MM.1S (cell line): ENCODE results near the gene UBE2L5.

Experiments used
- DNase-seq: peaks from one replicate; pipeline ENCODE4 v3.0.0-alpha.2; 2015
- H2AFZ ChIP-seq: fragments of 300-600 bp; sonication (generic); 2 replicates; pipeline ENCODE4 v1.6.0; 2016; ENCODE audit warnings: antibody characterized with exemption, low read length
- H3F3A ChIP-seq: fragments of 300-600 bp; sonication (generic); 2 replicates; pipeline ENCODE4 v1.6.1; 2016; ENCODE audit warnings: mild to moderate bottlenecking, antibody characterized with exemption, low read length, moderate library complexity, mixed read lengths; ENCODE audit not compliant: insufficient read depth
- H3K27ac ChIP-seq: fragments of 300-600 bp; sonication (generic); 2 replicates; pipeline ENCODE4 v1.5.1; 2016; ENCODE audit warnings: mild to moderate bottlenecking, low read length
- H3K27me3 ChIP-seq: fragments of 300-600 bp; sonication (generic); replicated peaks from 2 replicates; pipeline ENCODE4 v1.6.0; 2016; ENCODE audit warnings: low read length; ENCODE audit not compliant: insufficient read depth
- H3K36me3 ChIP-seq: fragments of 300-600 bp; sonication (generic); replicated peaks from 2 replicates; pipeline ENCODE4 v1.6.1; 2016; ENCODE audit warnings: mild to moderate bottlenecking, low read length, mixed read lengths; ENCODE audit not compliant: insufficient read depth
- H3K4me1 ChIP-seq: fragments of 300-600 bp; sonication (generic); 2 replicates; pipeline ENCODE4 v1.6.1; 2016; ENCODE audit warnings: low read length, mixed read lengths
- H3K4me2 ChIP-seq: fragments of 300-600 bp; sonication (generic); 2 replicates; pipeline ENCODE4 v1.6.0; 2016; ENCODE audit warnings: low read depth, low read length
- H3K4me3 ChIP-seq: fragments of 300-600 bp; sonication (generic); 2 replicates; pipeline ENCODE4 v1.5.1; 2016; ENCODE audit warnings: low read length, mixed read lengths
- H3K79me2 ChIP-seq: fragments of 300-600 bp; sonication (generic); 2 replicates; pipeline ENCODE4 v1.6.1; 2016; ENCODE audit warnings: mixed run types, low read length, mixed read lengths
- H3K9ac ChIP-seq: fragments of 300-600 bp; sonication (generic); 2 replicates; pipeline ENCODE4 v1.6.1; 2016; ENCODE audit warnings: low read length, mixed read lengths
- H3K9me2 ChIP-seq: fragments of 300-600 bp; sonication (generic); replicated peaks from 2 replicates; pipeline ENCODE4 v1.6.1; 2016; ENCODE audit warnings: mild to moderate bottlenecking, low read length, mixed read lengths; ENCODE audit not compliant: insufficient read depth
- H3K9me3 ChIP-seq: fragments of 300-600 bp; sonication (generic); replicated peaks from 2 replicates; pipeline ENCODE4 v1.6.1; 2016; ENCODE audit warnings: mild to moderate bottlenecking, low read length, mixed read lengths; ENCODE audit not compliant: insufficient read depth
- H4K20me1 ChIP-seq: fragments of 300-600 bp; sonication (generic); 2 replicates; pipeline ENCODE4 v1.6.1; 2016; ENCODE audit warnings: mild to moderate bottlenecking, low read length, moderate library complexity, mixed read lengths; ENCODE audit not compliant: insufficient read depth
- CTCF ChIP-seq: fragments of 300-600 bp; sonication (generic); IDR thresholded peaks from 2 replicates; pipeline ENCODE4 v1.5.1; 2016; ENCODE audit warnings: antibody characterized with exemption, low read length, mixed read lengths
- EZH2 ChIP-seq: fragments of 300-600 bp; sonication (generic); optimal IDR thresholded peaks from 2 replicates; pipeline ENCODE3; 2017; ENCODE audit warnings: low read depth, mild to moderate bottlenecking, antibody characterized with exemption, low read length, mixed read lengths
- EZH2phosphoT487 ChIP-seq: fragments of 300-600 bp; sonication (generic); IDR thresholded peaks from 2 replicates; pipeline ENCODE4 v1.6.1; 2018; ENCODE audit warnings: antibody characterized with exemption, low read length

Gene UBE2L5

GRCh38 chr13:30410705-30411125 lies 11.6 kb upstream of the UBE2L5 start:
- Histone ChIP-seq H2AFZ (no peak overlapping the region), H3K27me3 (no peaks in the 10 kb centered on the region), H3K79me2 (no peaks in the 10 kb centered on the region), H3K9me3 (no peaks in the 10 kb centered on the region), H3K27ac (no peak overlapping the region), H3F3A (no peaks in the 10 kb centered on the region), H3K36me3 (no peaks in the 10 kb centered on the region), H3K4me2 (no peak overlapping the region), H3K4me3 (no peak overlapping the region), H3K9ac (no peak overlapping the region), H3K9me2 (no peaks in the 10 kb centered on the region), H3K4me1 (no peaks in the 10 kb centered on the region), H4K20me1 (no peaks in the 10 kb centered on the region)
- DNase-seq: no peak
- TF ChIP-seq EZH2 (no peak), CTCF (no peak), EZH2phosphoT487 (no peak)

- DNase-seq: no peak
- H3K27ac ChIP-seq: no peak overlapping the region
- no peaks in the 10 kb centered on the region for H3K9me2 ChIP-seq
- H3K9me3 ChIP-seq: no peaks in the 10 kb centered on the region
- H2AFZ ChIP-seq: no peak overlapping the region
- H3K36me3 ChIP-seq: no peaks in the 10 kb centered on the region
- H3K9ac ChIP-seq: no peak overlapping the region
- no peaks in the 10 kb centered on the region for H3K4me1 ChIP-seq
- H3K4me3 ChIP-seq: no peak overlapping the region
- TF ChIP-seq CTCF: no peak
- H3F3A ChIP-seq: no peaks in the 10 kb centered on the region
- H4K20me1 ChIP-seq: no peaks in the 10 kb centered on the region
- H3K4me2 ChIP-seq: no peak overlapping the region
- H3K27me3 ChIP-seq: no peaks in the 10 kb centered on the region
- H3K79me2 ChIP-seq: no peaks in the 10 kb centered on the region
Observed at GRCh38 chr13:30412346-30412745, 9.9 kb upstream of the UBE2L5 start.

- no peak for DNase-seq
- Histone ChIP-seq H3K27me3 (no peaks in the 10 kb centered on the region), H4K20me1 (no peaks in the 10 kb centered on the region), H3K9me3 (no peaks in the 10 kb centered on the region), H3K4me1 (no peaks in the 10 kb centered on the region), H2AFZ (no peak overlapping the region), H3K27ac (no peak overlapping the region), H3K9me2 (no peaks in the 10 kb centered on the region), H3K9ac (no peak overlapping the region), H3K79me2 (no peaks in the 10 kb centered on the region), H3K4me3 (no peak overlapping the region), H3F3A (no peaks in the 10 kb centered on the region), H3K4me2 (no peak overlapping the region), H3K36me3 (no peaks in the 10 kb centered on the region)
- no peak for TF ChIP-seq EZH2
- TF ChIP-seq EZH2phosphoT487: no peak
- TF ChIP-seq CTCF: no peak
Observed at GRCh38 chr13:30413842-30414241, 8.5 kb upstream of the UBE2L5 start.
